GM19193 (cell line): ENCODE results near the gene PEX16.

Source experiments
- POLR2A ChIP-seq: IDR thresholded peaks from 4 replicates; pipeline ENCODE4 v1.6.1; 2011; ENCODE audit not compliant: insufficient read depth, insufficient read length; ENCODE audit errors: extremely low read depth

The PEX16 gene

DNA sequence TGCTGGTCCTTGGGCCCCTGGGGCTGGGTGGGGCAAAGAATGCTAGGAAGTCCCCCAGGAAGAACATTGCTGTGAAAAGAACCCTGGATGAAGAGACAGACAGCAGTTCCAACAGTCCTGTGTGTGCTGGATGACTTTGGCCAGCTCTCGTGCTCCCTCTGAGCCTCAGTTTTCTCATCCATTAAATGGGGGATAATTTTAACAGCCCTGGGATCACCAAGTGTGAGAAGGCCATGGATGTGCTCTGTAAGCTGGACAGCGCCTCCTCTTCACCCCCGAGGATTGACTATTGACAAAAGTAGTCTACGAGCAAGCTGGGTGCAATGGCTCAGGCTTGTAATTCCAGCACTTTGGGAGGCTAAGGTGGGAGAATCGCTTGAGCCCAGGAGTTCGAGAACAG lies 7.2 kb upstream of the PEX16 start:
- no peak for TF ChIP-seq POLR2A

DNA sequence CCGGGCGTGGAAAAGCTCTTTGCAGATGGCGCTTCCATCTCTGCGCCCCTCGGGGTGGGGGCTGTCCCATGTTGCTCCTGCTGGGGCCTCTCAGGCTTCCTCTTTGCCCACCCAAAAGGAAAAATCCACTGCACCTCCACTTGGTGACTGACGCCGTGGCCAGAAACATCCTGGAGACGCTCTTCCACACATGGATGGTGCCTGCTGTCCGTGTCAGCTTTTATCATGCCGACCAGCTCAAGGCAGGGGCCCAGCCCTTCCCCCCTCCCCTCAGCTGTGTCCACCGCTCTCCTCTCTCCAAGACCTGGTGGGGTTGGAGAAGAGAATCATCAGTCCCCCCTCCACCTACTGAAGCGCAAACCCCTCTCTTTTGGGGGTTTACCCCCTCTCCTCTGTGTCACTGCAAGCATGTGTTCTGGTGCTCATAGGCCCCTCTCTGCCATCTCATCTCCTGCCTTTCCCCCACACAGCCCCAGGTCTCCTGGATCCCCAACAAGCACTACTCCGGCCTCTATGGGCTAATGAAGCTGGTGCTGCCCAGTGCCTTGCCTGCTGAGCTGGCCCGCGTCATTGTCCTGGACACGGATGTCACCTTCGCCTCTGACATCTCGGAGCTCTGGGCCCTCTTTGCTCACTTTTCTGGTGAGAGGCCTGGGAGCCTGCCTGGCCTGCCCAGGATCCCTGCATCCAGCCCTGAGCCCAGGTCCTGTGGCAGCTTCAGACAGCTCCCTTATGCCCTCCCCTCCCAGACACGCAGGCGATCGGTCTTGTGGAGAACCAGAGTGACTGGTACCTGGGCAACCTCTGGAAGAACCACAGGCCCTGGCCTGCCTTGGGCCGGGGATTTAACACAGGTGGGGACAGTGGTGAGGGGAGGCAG lies 6.6 kb upstream of the PEX16 start:
- TF ChIP-seq POLR2A, result no peak

DNA sequence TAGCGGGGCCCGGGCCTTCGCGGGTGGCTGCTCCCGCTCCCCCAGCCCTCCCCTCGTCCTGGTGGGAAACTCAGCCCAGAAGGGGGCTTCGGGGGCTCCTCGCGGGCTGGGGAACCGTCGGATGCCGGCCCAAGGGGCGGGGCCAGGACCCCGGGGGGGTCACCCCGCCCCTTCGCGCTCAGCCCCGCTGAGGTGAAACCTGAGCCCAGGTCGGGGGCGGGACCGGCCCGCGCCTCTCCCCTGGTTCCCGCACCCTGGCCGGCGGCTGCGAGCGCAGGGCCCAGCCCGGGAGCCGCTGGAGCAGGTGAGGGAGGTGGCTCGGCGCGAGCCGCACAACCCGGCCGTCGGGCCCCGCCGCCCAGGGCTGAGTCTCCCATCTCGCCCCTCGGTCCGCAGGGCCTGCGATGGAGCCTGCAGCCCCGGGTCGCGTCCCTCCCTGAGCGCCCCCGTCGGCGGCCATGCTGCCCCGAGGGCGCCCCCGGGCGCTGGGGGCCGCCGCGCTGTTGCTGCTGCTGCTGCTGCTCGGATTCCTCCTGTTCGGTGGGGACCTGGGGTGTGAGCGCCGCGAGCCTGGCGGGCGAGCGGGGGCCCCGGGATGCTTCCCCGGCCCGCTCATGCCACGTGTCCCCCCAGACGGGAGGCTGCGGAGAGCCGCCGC lies 4.9 kb upstream of the PEX16 start, which contains the start of gene LARGE2:
TSS of gene LARGE2 (plus strand) at position 232 of the 658 bp plus-strand sequence. CDS start at position 459, 227 bp downstream.
- TF ChIP-seq POLR2A, result no peak

DNA sequence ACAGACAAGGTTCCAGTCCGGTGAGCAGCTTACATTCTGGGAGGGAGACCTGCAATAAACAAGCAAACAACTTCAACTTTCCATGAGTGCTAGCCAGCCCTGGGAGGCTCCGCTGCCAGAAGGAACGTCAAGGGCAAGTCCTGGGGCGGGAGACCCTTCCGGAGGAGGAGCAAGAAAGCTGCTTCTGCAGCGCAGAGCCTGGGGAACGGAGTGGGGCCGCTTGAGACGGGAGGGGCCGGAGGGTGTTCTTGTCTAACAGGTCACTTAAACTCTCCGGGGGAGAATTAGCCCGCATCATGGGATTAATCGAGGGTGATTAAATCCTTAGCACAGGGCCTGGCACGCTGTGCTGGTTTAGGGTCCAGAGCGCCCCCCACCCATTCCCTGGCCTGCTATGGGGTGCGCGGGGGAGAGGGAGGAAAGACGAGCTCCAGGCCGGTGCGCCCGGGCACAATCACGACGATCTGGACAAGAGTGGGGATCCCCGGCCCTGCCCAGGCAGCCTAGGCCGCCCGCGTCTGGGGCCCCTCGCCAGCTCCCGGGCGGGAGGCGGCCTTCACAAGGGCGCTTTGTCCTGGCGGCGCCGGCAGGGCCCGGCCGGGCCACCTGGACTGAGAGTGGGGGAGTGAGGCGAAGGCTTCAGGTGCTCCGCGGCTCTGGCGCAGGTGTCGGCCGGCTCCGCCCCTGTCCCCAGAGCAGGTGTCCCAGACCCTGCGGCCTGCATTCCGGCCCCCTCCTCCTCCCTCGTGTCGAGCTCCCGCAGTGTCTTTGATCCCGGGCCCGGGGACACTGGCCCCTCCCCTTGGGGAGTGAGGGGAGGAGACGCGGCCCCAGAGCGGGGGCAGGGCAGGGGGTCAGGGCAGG lies 4.1 kb upstream of the PEX16 start:
- no peak for TF ChIP-seq POLR2A

DNA sequence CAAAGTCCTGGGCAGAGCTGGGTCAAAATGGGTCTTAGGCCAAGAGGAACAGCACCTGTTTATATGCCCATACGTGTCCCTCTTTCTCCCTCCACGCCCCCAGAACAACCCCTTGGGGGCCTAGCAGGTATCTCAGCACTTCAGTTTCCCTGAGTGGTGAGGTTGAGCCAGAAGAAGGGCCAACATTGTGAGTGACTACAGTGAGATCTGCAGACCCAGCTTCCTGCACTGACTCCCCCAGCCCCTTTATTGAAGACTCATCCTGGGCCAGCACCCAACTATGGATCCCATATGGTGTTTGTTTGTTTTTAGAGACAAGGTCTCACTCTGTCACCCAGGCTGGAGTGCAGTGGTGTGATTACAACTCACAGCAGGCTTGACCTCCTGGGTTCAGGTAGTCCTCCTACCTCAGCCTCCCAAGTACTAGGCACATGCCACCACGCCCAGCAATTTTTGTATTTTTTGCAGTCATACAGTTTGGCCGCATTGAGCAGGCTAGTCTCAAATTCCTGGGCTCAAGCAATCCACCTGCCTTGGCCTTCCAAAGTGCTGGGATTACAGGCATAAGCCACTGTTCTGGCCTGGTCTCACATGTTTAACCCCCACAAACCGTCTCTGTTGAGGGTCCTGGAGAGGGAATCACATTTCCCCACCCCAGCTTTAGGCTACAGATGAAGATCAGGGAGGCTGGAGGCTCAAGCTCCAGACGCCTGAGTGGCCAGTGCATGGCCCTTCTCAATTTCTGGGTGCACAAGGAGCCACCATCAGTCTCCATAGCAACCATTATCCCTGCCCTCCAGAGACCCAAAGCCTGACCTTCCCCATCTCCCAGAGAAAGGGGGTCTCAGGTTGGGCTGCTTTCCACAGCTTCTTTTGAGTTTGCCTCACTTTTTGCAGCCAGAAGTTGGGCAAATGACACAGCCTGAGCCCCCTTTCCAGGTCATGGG lies 3.1 kb upstream of the PEX16 start:
- TF ChIP-seq POLR2A, result no peak

DNA sequence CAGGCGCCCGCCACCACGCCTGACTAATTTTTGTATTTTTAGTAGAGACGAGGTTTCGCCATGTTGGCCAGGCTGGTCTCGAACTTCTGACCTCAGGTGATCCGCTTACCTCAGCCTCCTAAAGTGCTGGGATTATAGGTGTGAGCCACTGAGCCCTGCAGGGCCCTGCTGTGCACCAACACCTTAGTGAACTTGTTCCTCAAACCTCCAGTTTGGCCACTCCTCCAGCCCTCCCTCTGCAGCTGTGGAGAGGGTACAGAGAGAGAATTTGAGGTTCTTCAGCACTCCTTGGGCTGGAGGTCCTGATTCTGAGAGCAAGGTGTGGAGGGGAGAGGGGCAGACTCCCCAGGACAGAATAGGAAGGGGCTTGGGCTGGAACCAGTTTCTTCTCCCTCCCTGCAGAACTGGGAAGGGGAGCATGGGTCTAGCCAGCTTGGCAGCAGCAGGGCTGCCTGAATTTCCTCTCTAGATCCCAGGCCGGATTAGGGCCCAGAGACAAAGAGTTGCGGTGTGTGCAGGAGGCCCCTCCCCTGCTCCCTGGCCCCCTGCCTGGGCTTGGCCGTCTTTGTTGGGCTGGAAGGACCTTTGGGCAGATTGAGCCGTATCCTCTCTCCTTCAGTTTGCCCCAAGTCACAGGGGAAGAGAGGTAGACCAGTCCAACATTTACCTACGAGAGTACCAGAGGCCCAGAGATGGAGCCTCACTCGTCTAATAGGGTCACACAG lies 2.3 kb upstream of the PEX16 start:
- no peak for TF ChIP-seq POLR2A

DNA sequence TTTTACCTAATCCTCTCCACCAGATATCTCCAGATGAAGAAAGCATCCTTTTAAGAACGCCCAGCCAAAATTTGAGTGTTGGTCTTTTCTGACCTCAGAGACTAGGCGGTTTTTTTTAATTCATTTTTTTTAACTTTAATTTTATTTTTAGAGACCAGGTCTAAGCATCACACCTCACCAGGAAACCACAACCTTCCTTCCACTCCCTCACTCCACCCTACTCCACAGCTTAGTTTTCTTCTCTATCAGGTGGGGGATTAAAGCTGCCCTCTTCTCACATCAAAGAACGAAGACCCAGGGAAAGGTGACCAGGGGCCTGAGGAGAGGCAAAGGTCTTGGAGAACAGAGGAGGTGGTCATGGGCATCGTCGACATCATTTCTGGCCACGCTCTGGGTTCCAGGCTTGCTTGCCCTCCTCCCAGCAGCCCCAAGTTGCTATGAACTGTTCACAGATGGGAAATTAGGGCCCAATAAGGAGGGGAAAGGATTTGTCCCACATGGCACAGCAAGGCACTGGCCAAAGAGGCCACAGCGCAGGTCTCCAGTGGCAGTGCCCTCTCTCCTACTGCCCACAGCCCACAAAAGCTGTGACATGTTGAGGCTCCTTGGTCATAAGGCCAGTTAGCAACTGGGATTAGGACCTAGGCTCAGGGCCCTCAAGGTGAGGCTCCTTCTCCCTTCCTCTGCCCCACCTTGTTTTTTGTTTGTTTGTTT lies 1.4 kb upstream of the PEX16 start:
- no peak for TF ChIP-seq POLR2A

DNA sequence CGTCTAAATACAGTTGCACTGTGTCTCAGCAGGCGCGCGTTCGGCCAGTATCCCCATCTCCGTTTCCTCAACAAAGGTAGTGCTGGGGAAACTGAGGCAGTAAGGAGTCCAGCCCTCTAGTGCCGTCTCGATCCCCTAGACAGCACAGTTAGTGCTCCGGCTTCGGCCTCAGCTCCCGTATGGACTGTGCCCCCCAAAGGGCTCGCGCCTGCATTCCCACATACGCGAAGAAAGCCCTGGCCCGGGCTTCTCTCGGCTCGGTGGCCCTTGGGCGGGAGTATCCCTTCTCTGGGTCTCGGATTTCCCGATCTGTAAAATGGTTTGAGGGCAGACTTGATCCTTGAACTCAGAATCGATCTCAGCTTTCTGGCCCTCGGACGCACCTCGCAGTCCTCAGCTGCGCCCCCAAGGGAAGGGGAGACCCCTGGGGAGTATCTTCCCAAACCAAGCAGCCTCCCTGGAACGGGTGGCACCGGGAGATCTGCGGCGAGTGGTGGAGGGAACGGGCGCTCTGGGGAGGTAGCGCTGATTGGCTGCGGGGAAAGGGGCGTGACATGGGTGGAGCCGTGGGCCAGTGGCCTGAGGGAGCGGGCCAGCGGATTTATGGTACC lies 759 bp upstream of the PEX16 start:
- TF ChIP-seq POLR2A, result no peak

DNA sequence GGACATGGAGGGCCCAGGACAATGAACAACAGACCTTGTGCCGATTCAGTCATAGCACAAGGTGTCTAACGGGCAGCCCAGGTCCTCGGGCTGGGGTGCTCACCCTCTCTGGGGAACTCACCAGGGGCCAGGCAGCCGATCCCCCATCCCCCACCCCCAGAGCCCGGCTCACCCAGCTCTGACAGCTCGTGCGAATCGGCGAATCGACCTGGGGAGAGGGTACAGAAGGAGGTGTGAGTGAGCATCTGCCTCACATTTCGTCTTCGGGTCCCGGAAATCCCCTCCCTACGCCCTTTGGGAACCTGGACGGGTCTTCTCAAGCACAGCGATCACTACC lies 423 bp downstream of the PEX16 start:
- TF ChIP-seq POLR2A, result no peak

DNA sequence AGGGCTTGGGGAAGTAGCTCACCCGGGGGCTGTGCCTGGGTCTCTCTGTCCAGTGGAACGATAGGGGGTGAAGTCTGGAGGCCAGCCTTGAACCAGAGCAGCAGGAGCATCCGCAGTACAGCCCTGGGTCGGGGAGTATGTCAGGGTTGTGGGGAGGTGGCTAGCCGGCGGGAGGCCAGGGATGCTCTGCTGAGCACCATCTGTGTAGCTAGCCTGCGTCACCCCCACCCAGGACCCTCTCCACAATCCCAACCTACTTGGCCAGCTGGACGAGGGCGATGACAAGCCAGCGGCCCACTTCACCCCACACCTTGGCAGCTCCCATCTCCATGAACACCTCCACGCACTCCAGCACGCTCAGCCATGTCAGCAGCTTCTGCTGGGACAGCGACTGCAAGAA lies 2.2 kb downstream of the PEX16 start:
- TF ChIP-seq POLR2A, result no peak

DNA sequence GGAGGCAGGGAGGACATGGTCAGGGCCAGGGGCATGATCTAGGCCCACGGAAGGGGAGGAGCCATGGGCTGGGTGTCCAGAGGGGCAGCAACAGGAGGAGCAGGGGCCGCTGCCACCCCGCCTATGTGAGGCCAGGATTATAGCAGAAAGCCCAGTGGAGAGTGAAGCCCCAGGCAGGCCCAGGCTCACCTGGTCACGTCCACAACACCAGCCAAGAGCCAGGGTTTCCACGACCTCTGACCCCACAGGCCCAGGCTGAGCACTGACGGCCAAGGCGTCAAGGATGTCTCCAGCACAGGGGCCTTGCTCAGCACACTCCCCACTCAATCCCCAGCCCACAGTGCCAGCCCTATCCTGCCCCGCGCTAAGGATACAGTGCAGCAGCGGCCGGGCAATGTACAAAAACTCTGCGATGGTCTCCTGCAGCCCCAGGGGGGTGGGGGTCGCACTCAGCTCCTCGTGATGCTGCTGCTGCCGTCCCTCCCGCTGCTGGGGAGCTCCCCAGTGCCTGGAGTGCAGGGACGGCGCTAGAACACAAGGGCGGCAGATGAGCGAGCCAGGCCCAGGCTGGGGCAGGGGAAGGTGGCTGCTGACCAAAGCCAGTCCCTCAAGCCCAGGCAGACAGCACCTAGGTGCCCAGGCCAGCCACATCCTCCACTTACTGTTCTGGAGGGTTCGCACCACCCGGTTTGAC lies 3.6 kb downstream of the PEX16 start:
- TF ChIP-seq POLR2A, result no peak

DNA sequence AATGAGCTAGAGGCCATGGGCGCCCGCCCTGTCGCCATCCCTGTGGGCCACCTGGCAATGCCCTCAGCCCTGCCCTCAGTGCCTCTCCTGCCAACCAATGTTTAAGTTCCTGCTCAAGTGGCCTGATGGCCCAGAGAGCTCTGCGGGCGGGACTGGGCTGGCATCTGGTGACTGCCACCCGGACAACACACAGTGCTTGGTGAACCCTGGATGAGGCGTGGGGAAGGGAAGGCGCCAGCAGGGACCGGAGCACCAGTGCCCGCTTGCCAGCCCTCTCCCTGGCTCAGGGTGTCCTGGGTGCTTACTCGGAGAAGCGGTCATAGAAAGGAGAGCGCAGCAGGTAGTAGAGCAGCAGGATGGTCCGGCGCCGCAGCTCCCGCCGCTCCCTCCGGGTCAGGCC lies 4.2 kb downstream of the PEX16 start:
- no peak for TF ChIP-seq POLR2A
